ENCODE measurements around the gene THRAP3. TPM values are rescaled to one million over a fixed set of nuclear protein-coding genes. Genes with fewer than 3 reads are reported as not detected.
A peak's percentile ranks its signal among the peaks of the same experiment; 100 is the strongest.
"Not testable (repeated sequence)": the region's sequence is repeated elsewhere in the genome, so short reads cannot be mapped to it uniquely, and the experiment has no call there.

Gene THRAP3
- 81.1 TPM for total RNA-seq

GRCh38 chr1:36223996-36224536 is at the start of gene THRAP3:
THRAP3 (plus strand) TSS chr1:36224443; CDS start chr1:36282564, 58,121 bp downstream.
- peak; percentile 100 for DNase-seq (ENCODE audit: low spot score)

- no peak for DNase-seq (ENCODE audit: low spot score)
These were observed 49.5 kb upstream of the THRAP3 start for GRCh38 chr1:36174713-36175112.

GRCh38 chr1:36175137-36176095 is 48.8 kb upstream of the THRAP3 start:
- DNase-seq (ENCODE audit: low spot score) = no peak

GRCh38 chr1:36176106-36176949 is 47.9 kb upstream of the THRAP3 start:
- no peak for DNase-seq (ENCODE audit: low spot score)

GRCh38 chr1:36177589-36178431 is 46.4 kb upstream of the THRAP3 start:
- no peak for DNase-seq (ENCODE audit: low spot score)

- peak; percentile 72 for DNase-seq (ENCODE audit: low spot score)
These were observed 45.6 kb upstream of the THRAP3 start for GRCh38 chr1:36178471-36179219.

GRCh38 chr1:36179220-36179600 is 45.0 kb upstream of the THRAP3 start:
- no peak for DNase-seq (ENCODE audit: low spot score)

- DNase-seq (ENCODE audit: low spot score) = no peak
These were observed 41.5 kb upstream of the THRAP3 start for GRCh38 chr1:36182734-36183133.

- DNase-seq (ENCODE audit: low spot score) = peak; percentile 58
These were observed 40.9 kb upstream of the THRAP3 start for GRCh38 chr1:36183309-36183856.

GRCh38 chr1:36187800-36188593 is 36.2 kb upstream of the THRAP3 start:
- peak; percentile 89 for DNase-seq (ENCODE audit: low spot score)

- not testable (repeated sequence) for DNase-seq (ENCODE audit: low spot score)
These were observed 27.4 kb upstream of the THRAP3 start for GRCh38 chr1:36196805-36197204.

- no peak for DNase-seq (ENCODE audit: low spot score)
These were observed 25.6 kb upstream of the THRAP3 start for GRCh38 chr1:36198641-36199040.

- DNase-seq (ENCODE audit: low spot score) = no peak
These were observed 24.1 kb upstream of the THRAP3 start for GRCh38 chr1:36199934-36200741.

GRCh38 chr1:36203027-36203553 is 21.2 kb upstream of the THRAP3 start:
- DNase-seq (ENCODE audit: low spot score) = no peak

- DNase-seq (ENCODE audit: low spot score) = no peak
These were observed 20.5 kb upstream of the THRAP3 start for GRCh38 chr1:36203554-36204346.

- DNase-seq (ENCODE audit: low spot score) = no peak
These were observed 19.8 kb upstream of the THRAP3 start for GRCh38 chr1:36204347-36204909.

- DNase-seq (ENCODE audit: low spot score) = no peak
These were observed 17.9 kb upstream of the THRAP3 start for GRCh38 chr1:36206323-36206858.

Data from mucosa of gallbladder (tissue), 1 donor.